Left renal cortex interstitium (tissue), 4 donors: ENCODE measurements around the gene NSFL1C. TPM values are rescaled to one million over a fixed set of nuclear protein-coding genes. Genes with fewer than 3 reads are reported as not detected.
"Not testable (repeated sequence)": the region's sequence is repeated elsewhere in the genome, so short reads cannot be mapped to it uniquely, and the experiment has no call there.

Experiments used
- DNase-seq, 4 donors: peaks; one replicate each; pipeline ENCODE4 v3.0.0-alpha.2; 2013; ENCODE audit warnings: low read depth in 4 of 4, low spot score in 2 of 4, missing footprints in 1 of 4
- polyA plus RNA-seq, 4 donors: library from polyadenylated mRNA; unstranded; fragments of 120-200 nt; gene quantifications; one replicate each; pipeline ENCODE4 v1.2.1, GENCODE V29; 2013; ENCODE audit not compliant: insufficient read length in 4 of 4

Gene NSFL1C
- polyA plus RNA-seq, 4 donors = 99.0 to 111 (median 102) TPM

- no peak for DNase-seq
Observed at GRCh38 chr20:1427457-1428054, 39.1 kb downstream of the NSFL1C start.

- no peak for DNase-seq
Observed at GRCh38 chr20:1426231-1426849, 40.3 kb downstream of the NSFL1C start.

GRCh38 chr20:1424336-1424735 lies 42.3 kb downstream of the NSFL1C start:
- DNase-seq = no peak

- no peak for DNase-seq
Observed at GRCh38 chr20:1423625-1424106, 43.0 kb downstream of the NSFL1C start.

GRCh38 chr20:1423206-1423605 lies 43.4 kb downstream of the NSFL1C start:
- no peak for DNase-seq

- DNase-seq = no peak
Observed at GRCh38 chr20:1422753-1423152, 43.9 kb downstream of the NSFL1C start.

DNA sequence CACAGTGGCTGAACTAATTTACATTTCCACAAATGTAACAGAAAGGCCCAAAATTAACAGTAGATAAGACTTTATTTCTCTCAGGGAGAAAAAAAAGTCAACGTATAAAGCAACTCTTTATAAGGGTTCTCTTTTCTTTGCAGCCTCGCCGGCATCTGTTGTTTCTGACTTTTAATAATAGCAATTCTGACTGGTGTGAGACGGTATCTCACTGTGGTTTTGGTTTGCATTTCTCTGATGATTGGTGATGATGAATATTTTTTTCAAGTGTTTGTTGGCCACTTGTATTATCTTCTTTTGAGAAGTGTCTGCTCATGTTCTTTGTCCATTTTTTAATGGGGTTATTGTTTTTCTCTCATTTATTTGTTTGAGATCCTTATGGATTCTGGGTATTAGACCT lies 46.6 kb downstream of the NSFL1C start:
- DNase-seq = no peak

- no peak for DNase-seq
Observed at GRCh38 chr20:1418350-1418749, 48.3 kb downstream of the NSFL1C start.

- no peak for DNase-seq
Observed at GRCh38 chr20:1417790-1418189, 48.9 kb downstream of the NSFL1C start.

DNA sequence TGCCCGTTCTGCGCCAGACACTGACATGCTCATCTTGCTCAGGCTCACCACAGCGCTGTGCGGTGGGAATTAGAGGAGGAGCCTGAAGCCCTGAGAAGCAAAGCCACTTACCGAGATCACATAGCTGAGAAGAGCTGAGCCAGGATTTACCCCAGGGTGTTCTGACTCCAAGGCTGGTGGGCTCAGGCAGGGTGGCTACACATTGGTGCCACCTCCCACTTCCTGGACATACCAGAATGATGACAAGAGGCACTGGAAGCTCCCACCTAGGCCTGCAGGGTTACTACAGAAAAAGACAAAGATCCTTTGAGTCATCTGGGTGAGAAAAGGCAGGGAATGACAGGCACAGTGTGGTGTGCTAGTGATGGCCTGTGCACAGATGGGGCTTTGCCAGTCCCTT lies 49.4 kb downstream of the NSFL1C start:
- no peak for DNase-seq

DNA sequence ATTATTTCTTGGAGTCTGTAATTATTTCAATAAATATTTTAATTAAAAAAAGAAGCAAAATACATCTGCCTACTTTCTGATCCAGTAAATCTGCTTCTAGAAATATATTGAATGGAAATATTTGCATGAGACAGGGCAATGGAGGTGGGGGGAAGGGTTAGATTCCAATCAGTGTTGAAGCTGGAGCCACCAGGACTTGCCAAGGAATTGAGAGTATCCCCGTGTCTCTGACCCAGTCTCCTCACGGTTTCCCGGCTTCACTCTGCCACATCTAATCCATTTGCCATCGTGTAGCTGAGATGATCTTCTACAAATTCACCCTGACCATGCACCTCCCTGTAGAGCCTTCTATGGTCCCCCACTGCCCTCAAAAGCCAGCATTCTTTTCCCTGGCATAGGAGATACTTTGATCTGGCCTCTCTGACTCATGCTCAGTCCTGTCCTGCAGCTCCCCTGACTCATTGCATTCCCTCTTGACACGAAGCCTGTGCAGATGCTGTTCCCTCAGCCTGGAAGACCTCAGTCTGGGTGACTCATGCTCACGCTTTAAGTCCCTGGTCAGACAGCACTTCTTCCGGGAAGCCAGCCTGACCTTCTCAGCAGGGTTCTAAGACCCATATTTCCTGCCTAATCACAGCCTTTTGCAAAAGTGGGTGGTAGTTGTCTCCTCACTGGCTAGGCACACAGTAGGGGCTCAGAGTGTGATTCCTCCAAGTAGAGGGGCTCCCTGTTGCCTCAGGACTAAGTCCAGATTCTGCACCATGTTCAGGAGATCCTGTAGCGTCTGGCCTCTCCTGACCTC lies 50.8 kb downstream of the NSFL1C start:
- no peak for DNase-seq

DNA sequence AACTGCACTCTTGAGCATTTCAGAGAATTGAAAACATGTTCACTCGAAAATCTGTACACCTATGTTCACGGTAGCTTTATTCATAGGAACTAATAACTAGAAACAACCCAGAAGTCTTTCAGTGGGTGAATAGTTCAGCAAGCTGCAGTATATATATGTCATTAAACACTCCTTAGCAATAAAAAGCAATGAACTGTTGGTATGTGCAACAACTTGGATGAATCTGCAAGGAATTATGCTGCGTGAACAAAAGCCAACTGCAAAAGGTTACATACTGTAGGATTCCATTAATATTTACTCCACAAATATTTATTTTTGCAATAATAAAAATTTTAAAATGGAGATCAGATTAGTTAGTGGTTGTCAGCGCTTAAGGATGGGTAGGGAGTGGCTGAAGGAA lies 51.7 kb downstream of the NSFL1C start:
- no peak for DNase-seq

- no peak for DNase-seq
Observed at GRCh38 chr20:1405801-1406200, 60.8 kb downstream of the NSFL1C start.

- no peak for DNase-seq
Observed at GRCh38 chr20:1403624-1404023, 63.0 kb downstream of the NSFL1C start.

DNA sequence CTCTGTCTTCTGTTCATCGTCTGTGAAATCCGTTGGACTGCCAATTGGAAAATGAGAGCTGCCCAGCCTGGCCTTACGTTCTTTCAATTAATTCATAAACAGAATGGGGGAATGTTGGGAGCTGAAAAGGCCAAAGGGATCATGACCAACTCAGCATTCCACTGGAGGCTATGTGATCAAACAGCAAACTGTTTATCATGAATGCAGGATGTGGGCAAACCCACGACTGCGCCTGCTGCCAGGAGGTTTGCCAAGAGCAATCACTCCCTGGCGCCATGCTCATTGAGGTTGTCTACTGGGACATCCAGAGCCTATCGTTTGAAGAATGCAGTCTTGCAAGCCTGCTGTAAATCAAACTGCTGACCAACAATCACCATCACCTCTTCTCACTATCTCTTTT lies 64.5 kb downstream of the NSFL1C start:
- DNase-seq = no peak

GRCh38 chr20:1401451-1401907 lies 65.2 kb downstream of the NSFL1C start:
- no peak for DNase-seq

- not testable (repeated sequence) for DNase-seq
Observed at GRCh38 chr20:1399678-1400366, 66.8 kb downstream of the NSFL1C start.

DNA sequence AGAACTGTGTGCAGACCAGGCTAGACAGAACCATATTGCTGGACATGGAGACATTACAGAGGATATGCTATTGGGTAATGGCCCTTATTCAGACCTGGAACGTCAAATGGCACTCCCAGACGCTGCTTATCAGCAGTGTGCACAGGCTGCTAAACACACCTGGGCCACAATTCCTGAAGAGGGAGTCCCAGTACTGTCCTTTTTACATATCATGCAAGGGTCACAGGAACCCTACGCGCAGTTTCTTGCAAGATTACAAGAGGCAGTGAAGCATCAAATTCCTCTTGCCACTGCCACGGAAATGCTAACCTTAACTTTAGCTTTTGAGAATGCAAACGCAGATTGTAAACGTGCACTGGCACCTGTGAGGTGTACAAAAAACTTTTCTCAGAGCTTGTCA lies 68.5 kb downstream of the NSFL1C start:
- DNase-seq = not testable (repeated sequence)

- DNase-seq = no peak
Observed at GRCh38 chr20:1397710-1398109, 68.9 kb downstream of the NSFL1C start.

GRCh38 chr20:1396702-1397101 lies 69.9 kb downstream of the NSFL1C start:
- no peak for DNase-seq

DNA sequence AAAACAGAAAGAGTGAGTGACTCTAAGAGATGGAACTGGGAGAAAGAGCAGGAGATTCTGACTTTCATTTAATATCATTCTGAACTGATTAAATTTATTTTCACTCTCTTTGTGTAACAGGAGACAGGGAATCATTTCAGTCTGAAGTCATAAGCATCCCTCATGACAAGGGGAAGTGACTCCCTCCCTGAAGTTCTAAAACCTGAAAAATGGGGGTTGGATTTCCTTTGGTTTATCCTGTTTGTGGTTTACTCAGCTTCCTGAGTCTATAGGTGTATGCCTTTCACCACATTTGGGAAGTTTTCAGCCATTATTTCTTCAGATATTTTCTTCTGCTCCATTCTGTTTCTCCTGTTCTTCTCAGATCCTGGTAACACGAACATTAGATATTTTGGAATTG lies 70.4 kb downstream of the NSFL1C start:
- no peak for DNase-seq
